Ovary (tissue), 3 donors: Measurements from ENCODE around the gene PNPLA2.

Experiments used
- POLR2A ChIP-seq: fragments of 450-650 bp; IDR thresholded peaks from one replicate; pipeline ENCODE4 v1.6.1; 2017; ENCODE audit warnings: antibody characterized with exemption, mild to moderate bottlenecking, moderate library complexity
- TF ChIP-seq, protein P1 (sequence below), 3 donors: fragments of 450-650 bp in 2 of 3; fragments of 200-600 bp in 1 of 3; IDR thresholded peaks; one replicate each; pipeline versions ENCODE4 v1.5.1 to v1.8.0; 2016 to 2022; ENCODE audit warnings: antibody characterized with exemption in 3 of 3, mild to moderate bottlenecking in 1 of 3
- donor health status: DM: no; HTN: no; CAD: no.

DNA sequence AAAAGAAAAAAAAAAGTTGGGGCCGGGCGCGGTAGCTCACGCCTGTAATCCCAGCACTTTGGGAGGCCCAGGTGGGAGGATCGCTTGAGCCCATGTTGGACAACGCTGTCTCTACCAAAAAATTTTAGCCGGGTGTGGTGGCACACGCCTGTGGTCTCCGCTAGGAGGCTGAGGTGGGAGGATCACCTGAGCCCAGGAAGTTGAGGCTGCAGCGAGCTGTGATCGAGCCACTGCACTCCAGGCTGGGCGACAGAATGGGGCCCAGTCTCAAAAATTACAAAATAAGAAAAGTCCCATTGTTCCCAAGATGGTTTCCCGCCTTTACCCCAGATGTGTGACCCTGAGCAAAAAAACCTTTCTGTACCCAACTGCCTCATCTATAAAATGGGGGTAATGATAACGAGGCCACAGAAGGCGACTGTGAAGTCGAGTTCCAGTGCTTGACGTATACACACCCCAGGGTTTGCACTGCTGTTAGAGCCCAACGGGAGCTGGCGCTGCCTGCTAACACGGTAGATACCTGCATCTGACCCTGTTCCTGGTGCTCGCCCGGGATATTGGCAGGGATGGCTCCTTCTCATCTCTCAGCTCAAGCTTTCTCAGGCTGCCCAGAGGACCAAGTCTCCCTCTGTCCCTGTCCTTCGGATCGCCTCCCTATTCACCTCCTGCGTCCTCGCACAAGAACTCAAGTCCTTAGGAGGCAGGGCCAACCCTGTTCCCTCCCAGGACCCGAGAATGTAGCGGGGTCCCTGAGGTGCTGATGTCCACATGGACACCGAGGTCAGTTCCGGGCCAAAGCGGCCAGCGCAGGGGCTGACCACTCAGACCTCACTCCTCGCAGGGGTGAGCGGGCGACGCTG, 10.1 kb upstream of the PNPLA2 start:
- no peak for TF ChIP-seq POLR2A
- TF ChIP-seq, protein P1, sequence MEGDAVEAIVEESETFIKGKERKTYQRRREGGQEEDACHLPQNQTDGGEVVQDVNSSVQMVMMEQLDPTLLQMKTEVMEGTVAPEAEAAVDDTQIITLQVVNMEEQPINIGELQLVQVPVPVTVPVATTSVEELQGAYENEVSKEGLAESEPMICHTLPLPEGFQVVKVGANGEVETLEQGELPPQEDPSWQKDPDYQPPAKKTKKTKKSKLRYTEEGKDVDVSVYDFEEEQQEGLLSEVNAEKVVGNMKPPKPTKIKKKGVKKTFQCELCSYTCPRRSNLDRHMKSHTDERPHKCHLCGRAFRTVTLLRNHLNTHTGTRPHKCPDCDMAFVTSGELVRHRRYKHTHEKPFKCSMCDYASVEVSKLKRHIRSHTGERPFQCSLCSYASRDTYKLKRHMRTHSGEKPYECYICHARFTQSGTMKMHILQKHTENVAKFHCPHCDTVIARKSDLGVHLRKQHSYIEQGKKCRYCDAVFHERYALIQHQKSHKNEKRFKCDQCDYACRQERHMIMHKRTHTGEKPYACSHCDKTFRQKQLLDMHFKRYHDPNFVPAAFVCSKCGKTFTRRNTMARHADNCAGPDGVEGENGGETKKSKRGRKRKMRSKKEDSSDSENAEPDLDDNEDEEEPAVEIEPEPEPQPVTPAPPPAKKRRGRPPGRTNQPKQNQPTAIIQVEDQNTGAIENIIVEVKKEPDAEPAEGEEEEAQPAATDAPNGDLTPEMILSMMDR (IDR thresholded peaks at IDR 0.05): no peak
